ENCODE results near the gene PRSS33.
A peak's percentile ranks its signal among the peaks of the same experiment; 100 is the strongest.

PRSS33 gene

DNA sequence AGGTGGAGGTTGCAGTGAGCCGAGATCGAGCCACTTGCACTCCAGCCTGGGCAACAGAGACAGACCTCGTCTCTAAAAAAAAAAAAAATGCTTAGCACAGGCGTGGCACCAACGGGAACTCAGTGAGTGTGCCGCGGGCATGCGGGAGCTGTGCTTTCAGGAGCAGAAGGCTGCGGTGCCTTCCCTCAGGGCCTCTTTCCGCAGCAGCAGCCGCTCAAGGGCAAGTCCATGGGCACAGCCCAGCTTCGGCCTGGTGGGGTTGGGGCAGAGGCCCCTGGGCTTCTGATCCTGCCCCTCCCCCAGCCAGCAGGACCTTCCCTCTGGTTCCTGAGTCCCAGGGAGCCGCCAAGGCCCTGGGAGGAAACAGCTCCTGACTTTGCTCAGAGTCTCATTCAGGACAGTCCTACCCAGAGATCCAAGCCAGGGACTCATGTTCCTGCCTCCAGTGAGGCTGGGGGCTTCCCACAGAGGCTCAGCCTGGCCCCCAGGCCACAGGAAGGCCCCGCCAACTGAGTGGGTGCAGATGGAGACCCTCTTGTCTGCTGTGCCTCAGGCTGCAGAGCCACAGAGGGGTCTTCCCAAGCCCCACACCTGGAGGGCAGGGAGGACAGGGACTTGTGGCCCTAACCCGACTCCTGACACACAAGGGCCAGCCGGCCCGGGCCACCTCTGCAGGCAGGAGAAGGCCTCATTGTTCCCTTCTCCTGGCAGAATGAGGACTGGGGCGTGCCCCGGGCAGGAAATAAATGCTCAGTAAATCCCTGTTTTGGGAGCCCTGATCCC lies 39.4 kb upstream of the PRSS33 start:
- H2AFZ ChIP-seq (ENCODE audit: insufficient read depth, low read length, poor library complexity) = no peak overlapping the region
- H3K14ac ChIP-seq (ENCODE audit: low read length) = no peak overlapping the region
- H4K91ac ChIP-seq (ENCODE audit: low read depth, low read length) = no peak overlapping the region
- no peak overlapping the region for H2BK12ac ChIP-seq (ENCODE audit: low read length)
- no peak overlapping the region for H3K27ac ChIP-seq (ENCODE audit: low read depth, low read length)
- H3K36me3 ChIP-seq (ENCODE audit: control insufficient read depth in 1 of 2, insufficient read depth in 2 of 2, low read length in 2 of 2) = no peaks in the 10 kb centered on the region
- H3K4me3 ChIP-seq (ENCODE audit: low read depth, low read length) = no peak overlapping the region
- no peaks in the 10 kb centered on the region for H3K4me1 ChIP-seq (ENCODE audit: control insufficient read depth in 1 of 2, insufficient read depth in 2 of 2, low read length in 2 of 2)
- H2AK5ac ChIP-seq (ENCODE audit: low read length) = no peak overlapping the region
- no peak overlapping the region for H3K9ac ChIP-seq (ENCODE audit: low read length)
- no peaks in the 10 kb centered on the region for H3K79me2 ChIP-seq (ENCODE audit: control insufficient read depth, insufficient read depth, low read length, poor library complexity)
- no peak overlapping the region for H3K18ac ChIP-seq (ENCODE audit: low read length)
- H4K12ac ChIP-seq (ENCODE audit: low read depth, low read length) = no peak overlapping the region
- H3K9me3 ChIP-seq (ENCODE audit: insufficient read depth, low read depth, low read length) = peaks cover 2% of the 10 kb centered on the region
- no peaks in the 10 kb centered on the region for H3K27me3 ChIP-seq (ENCODE audit: insufficient read depth, low read length)
- no peak overlapping the region for H4K8ac ChIP-seq (ENCODE audit: low read depth, low read length)
- H2BK120ac ChIP-seq (ENCODE audit: insufficient read depth, low read length, poor library complexity) = no peak overlapping the region
- H3K79me1 ChIP-seq (ENCODE audit: low read length) = no peaks in the 10 kb centered on the region
- H2BK5ac ChIP-seq (ENCODE audit: low read depth, low read length, poor library complexity) = no peak overlapping the region
- DNase-seq = peak; percentile 66 to 80
- no CpG with 5 or more reads among the region's 19 CpGs for WGBS (ENCODE audit: extremely low coverage, insufficient coverage, insufficient read length)
- H3K23ac ChIP-seq (ENCODE audit: low read length) = no peak overlapping the region
- no peak overlapping the region for H3K4ac ChIP-seq (ENCODE audit: low read depth, low read length)
- no peak overlapping the region for H3K4me2 ChIP-seq (ENCODE audit: low read length)

DNA sequence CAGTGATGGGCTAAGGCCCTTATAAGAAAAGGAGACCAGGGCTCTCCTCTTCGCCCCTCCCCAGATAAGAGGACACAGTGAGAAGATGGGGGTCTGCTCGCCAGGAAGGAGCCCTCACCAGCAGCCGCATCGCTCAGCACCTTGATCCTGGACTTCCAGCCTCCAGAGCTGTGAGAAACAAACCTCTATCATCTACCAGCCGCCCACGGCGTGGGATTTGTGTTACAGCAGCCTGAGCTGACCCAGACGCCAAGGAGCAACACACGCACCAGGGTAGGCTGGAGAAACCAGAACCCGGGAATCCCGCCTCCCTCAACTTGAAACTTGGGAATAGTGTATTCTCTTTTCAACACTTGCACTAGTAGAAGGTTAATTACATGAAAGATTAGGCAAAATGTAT lies 38.5 kb upstream of the PRSS33 start:
- Histone ChIP-seq H3K27me3 (ENCODE audit: insufficient read depth, low read length) (no peaks in the 10 kb centered on the region), H3K9ac (ENCODE audit: low read length) (no peak overlapping the region), H2BK120ac (ENCODE audit: insufficient read depth, low read length, poor library complexity) (no peak overlapping the region), H3K79me1 (ENCODE audit: low read length) (no peaks in the 10 kb centered on the region), H3K23ac (ENCODE audit: low read length) (no peak overlapping the region), H2AFZ (ENCODE audit: insufficient read depth, low read length, poor library complexity) (no peak overlapping the region), H3K4me2 (ENCODE audit: low read length) (no peak overlapping the region), H4K12ac (ENCODE audit: low read depth, low read length) (no peak overlapping the region), H2BK5ac (ENCODE audit: low read depth, low read length, poor library complexity) (no peak overlapping the region), H2BK12ac (ENCODE audit: low read length) (no peak overlapping the region), H3K14ac (ENCODE audit: low read length) (no peak overlapping the region), H3K4me1 (ENCODE audit: control insufficient read depth in 1 of 2, insufficient read depth in 2 of 2, low read length in 2 of 2) (peaks cover 4 to 6% of the 10 kb centered on the region in 2 experiments), H3K9me3 (ENCODE audit: insufficient read depth, low read depth, low read length) (peaks cover 2% of the 10 kb centered on the region), H4K8ac (ENCODE audit: low read depth, low read length) (no peak overlapping the region), H2AK5ac (ENCODE audit: low read length) (no peak overlapping the region), H3K4me3 (ENCODE audit: low read depth, low read length) (no peak overlapping the region), H3K27ac (ENCODE audit: low read depth, low read length) (no peak overlapping the region), H3K79me2 (ENCODE audit: control insufficient read depth, insufficient read depth, low read length, poor library complexity) (no peaks in the 10 kb centered on the region), H4K91ac (ENCODE audit: low read depth, low read length) (no peak overlapping the region), H3K36me3 (ENCODE audit: control insufficient read depth in 1 of 2, insufficient read depth in 2 of 2, low read length in 2 of 2) (no peaks in the 10 kb centered on the region), H3K4ac (ENCODE audit: low read depth, low read length) (no peak overlapping the region), H3K18ac (ENCODE audit: low read length) (no peak overlapping the region)
- DNase-seq = no peak
- WGBS (ENCODE audit: extremely low coverage, insufficient coverage, insufficient read length) = no CpG with 5 or more reads among the region's 11 CpGs

DNA sequence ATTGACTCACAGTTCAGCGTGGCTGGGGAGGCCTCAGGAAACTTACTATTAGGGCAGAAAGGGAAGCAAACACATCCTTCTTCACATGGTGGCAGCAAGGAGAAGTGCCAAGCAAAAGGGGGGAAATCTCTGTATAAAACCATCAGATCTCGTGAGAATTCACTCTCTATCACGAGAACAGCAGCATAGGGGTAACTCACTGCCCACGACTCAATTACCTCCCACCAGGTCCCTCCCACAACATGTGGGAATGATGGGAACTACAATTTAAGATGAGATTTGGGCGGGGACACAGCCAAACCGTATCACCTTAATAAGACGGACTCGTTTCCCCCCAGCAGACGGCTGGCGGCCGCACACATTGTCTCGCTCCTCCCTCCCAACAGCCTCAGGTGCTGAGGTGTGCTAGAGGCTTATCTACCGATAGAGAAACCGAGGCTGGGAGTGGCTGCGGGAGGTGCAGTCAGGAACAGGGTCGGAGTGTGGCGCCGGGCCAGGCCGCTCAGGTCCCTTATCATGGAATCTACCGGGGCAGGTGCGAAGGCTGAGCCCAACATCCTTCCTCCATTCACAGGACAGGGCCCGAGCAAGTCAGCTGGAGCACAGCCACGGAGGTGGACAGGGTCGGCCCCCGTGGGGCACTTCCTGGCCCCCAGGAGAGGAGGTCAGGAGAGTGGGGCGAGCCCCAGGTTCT lies 37.8 kb upstream of the PRSS33 start:
- Histone ChIP-seq H3K4ac (ENCODE audit: low read depth, low read length) (no peak overlapping the region), H2BK12ac (ENCODE audit: low read length) (no peak overlapping the region), H3K4me2 (ENCODE audit: low read length) (no peak overlapping the region), H2AFZ (ENCODE audit: insufficient read depth, low read length, poor library complexity) (no peak overlapping the region), H3K79me2 (ENCODE audit: control insufficient read depth, insufficient read depth, low read length, poor library complexity) (no peaks in the 10 kb centered on the region), H2BK120ac (ENCODE audit: insufficient read depth, low read length, poor library complexity) (no peak overlapping the region), H4K12ac (ENCODE audit: low read depth, low read length) (no peak overlapping the region), H4K91ac (ENCODE audit: low read depth, low read length) (no peak overlapping the region), H3K4me1 (ENCODE audit: control insufficient read depth in 1 of 2, insufficient read depth in 2 of 2, low read length in 2 of 2) (peaks cover 4 to 7% of the 10 kb centered on the region in 2 experiments), H3K79me1 (ENCODE audit: low read length) (no peaks in the 10 kb centered on the region), H3K9ac (ENCODE audit: low read length) (no peak overlapping the region), H2AK5ac (ENCODE audit: low read length) (no peak overlapping the region), H3K27ac (ENCODE audit: low read depth, low read length) (no peak overlapping the region), H3K23ac (ENCODE audit: low read length) (no peak overlapping the region), H3K4me3 (ENCODE audit: low read depth, low read length) (no peak overlapping the region), H4K8ac (ENCODE audit: low read depth, low read length) (no peak overlapping the region), H3K36me3 (ENCODE audit: control insufficient read depth in 1 of 2, insufficient read depth in 2 of 2, low read length in 2 of 2) (no peaks in the 10 kb centered on the region), H3K18ac (ENCODE audit: low read length) (no peak overlapping the region), H2BK5ac (ENCODE audit: low read depth, low read length, poor library complexity) (no peak overlapping the region), H3K14ac (ENCODE audit: low read length) (no peak overlapping the region), H3K9me3 (ENCODE audit: insufficient read depth, low read depth, low read length) (peaks cover 2% of the 10 kb centered on the region), H3K27me3 (ENCODE audit: insufficient read depth, low read length) (no peaks in the 10 kb centered on the region)
- no CpG with 5 or more reads among the region's 26 CpGs for WGBS (ENCODE audit: extremely low coverage, insufficient coverage, insufficient read length)
- no peak for DNase-seq

DNA sequence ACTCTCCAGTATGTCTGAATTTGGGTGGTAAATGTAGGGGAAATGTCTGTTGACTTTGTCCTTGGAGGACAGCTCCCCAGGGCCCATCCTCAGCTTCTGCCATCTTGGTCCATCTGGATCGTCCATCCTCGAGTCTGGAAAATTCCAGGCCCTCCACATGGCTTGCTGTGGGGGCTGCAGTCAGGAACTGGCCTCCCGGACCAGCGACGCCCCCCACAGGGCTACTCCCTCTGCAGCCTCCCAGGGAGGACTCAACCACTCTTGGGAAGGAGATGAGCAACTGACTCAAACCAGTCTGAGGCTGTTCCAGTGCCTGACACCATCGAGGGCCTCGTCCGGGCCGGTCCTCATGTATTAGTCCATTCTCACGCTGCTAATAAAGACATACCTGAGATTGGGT lies 37.3 kb upstream of the PRSS33 start:
- H4K91ac ChIP-seq (ENCODE audit: low read depth, low read length) = no peak overlapping the region
- H2AFZ ChIP-seq (ENCODE audit: insufficient read depth, low read length, poor library complexity) = no peak overlapping the region
- no peak overlapping the region for H4K12ac ChIP-seq (ENCODE audit: low read depth, low read length)
- no peak overlapping the region for H2BK120ac ChIP-seq (ENCODE audit: insufficient read depth, low read length, poor library complexity)
- no peak overlapping the region for H3K4me3 ChIP-seq (ENCODE audit: low read depth, low read length)
- H3K4me2 ChIP-seq (ENCODE audit: low read length) = no peak overlapping the region
- no peaks in the 10 kb centered on the region for H3K36me3 ChIP-seq (ENCODE audit: control insufficient read depth in 1 of 2, insufficient read depth in 2 of 2, low read length in 2 of 2)
- H3K4me1 ChIP-seq (ENCODE audit: control insufficient read depth in 1 of 2, insufficient read depth in 2 of 2, low read length in 2 of 2) = peaks cover 4 to 7% of the 10 kb centered on the region in 2 experiments
- H3K27me3 ChIP-seq (ENCODE audit: insufficient read depth, low read length) = no peaks in the 10 kb centered on the region
- no peak for DNase-seq
- H3K27ac ChIP-seq (ENCODE audit: low read depth, low read length) = no peak overlapping the region
- H3K18ac ChIP-seq (ENCODE audit: low read length) = no peak overlapping the region
- H4K8ac ChIP-seq (ENCODE audit: low read depth, low read length) = no peak overlapping the region
- no CpG with 5 or more reads among the region's 10 CpGs for WGBS (ENCODE audit: extremely low coverage, insufficient coverage, insufficient read length)
- no peak overlapping the region for H3K9ac ChIP-seq (ENCODE audit: low read length)
- H3K23ac ChIP-seq (ENCODE audit: low read length) = no peak overlapping the region
- H2AK5ac ChIP-seq (ENCODE audit: low read length) = no peak overlapping the region
- no peak overlapping the region for H2BK12ac ChIP-seq (ENCODE audit: low read length)
- H3K79me2 ChIP-seq (ENCODE audit: control insufficient read depth, insufficient read depth, low read length, poor library complexity) = no peaks in the 10 kb centered on the region
- no peak overlapping the region for H3K14ac ChIP-seq (ENCODE audit: low read length)
- H3K4ac ChIP-seq (ENCODE audit: low read depth, low read length) = no peak overlapping the region
- H3K9me3 ChIP-seq (ENCODE audit: insufficient read depth, low read depth, low read length) = peaks cover 2% of the 10 kb centered on the region
- H3K79me1 ChIP-seq (ENCODE audit: low read length) = no peaks in the 10 kb centered on the region
- no peak overlapping the region for H2BK5ac ChIP-seq (ENCODE audit: low read depth, low read length, poor library complexity)
